Osteocyte (in vitro differentiated cells): Measurements from ENCODE around the gene ENPP1. TPM values are rescaled to one million over a fixed set of nuclear protein-coding genes. Genes with fewer than 3 reads are reported as not detected.

Experiments used
- DNase-seq: peaks from one replicate; pipeline ENCODE4 v3.0.0; 2021; ENCODE audit warnings: mixed read lengths; ENCODE audit not compliant: unreplicated experiment; ENCODE audit errors: extremely low spot score
- H3K27ac Mint-ChIP-seq: one replicate; pipeline ENCODE4 v1.8.0; 2021; ENCODE audit warnings: mild to moderate bottlenecking, mixed read lengths; ENCODE audit not compliant: unreplicated experiment
- H3K27me3 Mint-ChIP-seq: one replicate; pipeline ENCODE4 v1.8.0; 2021; ENCODE audit warnings: mixed read lengths; ENCODE audit not compliant: unreplicated experiment
- H3K36me3 Mint-ChIP-seq: one replicate; pipeline ENCODE4 v1.8.0; 2021; ENCODE audit warnings: mixed read lengths; ENCODE audit not compliant: unreplicated experiment
- H3K4me1 Mint-ChIP-seq: one replicate; pipeline ENCODE4 v1.8.0; 2021; ENCODE audit warnings: mixed read lengths; ENCODE audit not compliant: unreplicated experiment
- H3K4me3 Mint-ChIP-seq: one replicate; pipeline ENCODE4 v1.8.0; 2021; ENCODE audit warnings: mild to moderate bottlenecking, moderate library complexity, mixed read lengths; ENCODE audit not compliant: unreplicated experiment
- H3K9me3 Mint-ChIP-seq: one replicate; pipeline ENCODE4 v1.8.0; 2021; ENCODE audit warnings: mixed read lengths; ENCODE audit not compliant: unreplicated experiment
- total RNA-seq: library from RNA; stranded (reverse); gene quantifications from 2 replicates; pipeline ENCODE4 v1.2.1, GENCODE V29; 2021
- TF ChIP-seq, protein P1 (sequence below): fragments of 200-600 bp; sonication (generic); IDR thresholded peaks from 2 replicates; pipeline ENCODE4 v1.5.0; 2021; ENCODE audit warnings: antibody characterized with exemption, mild to moderate bottlenecking, moderate library complexity

The ENPP1 gene
- total RNA-seq, 1 donor from 2014 or later, result 22.4 TPM

DNA sequence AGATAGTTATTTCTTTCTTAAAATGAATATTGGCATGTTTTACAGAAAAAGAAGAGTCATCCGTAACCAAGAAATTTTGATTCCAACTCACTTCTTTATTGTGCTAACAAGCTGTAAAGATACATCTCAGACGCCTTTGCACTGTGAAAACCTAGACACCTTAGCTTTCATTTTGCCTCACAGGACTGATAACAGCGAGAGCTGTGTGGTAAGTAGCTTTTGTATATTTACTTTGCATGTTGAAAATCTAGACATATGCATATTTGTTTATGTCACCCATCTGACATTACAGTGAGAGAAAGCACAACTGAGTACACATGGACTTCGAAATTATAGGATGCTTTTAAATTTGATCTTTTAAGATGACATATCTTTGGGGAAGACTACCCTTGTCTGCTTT, 78.7 kb downstream of the ENPP1 start:
- DNase-seq, result no peak
- Mint-ChIP-seq H3K9me3 (no peaks in the 10 kb centered on the region), H3K4me1 (no peaks in the 10 kb centered on the region), H3K27ac (no peak overlapping the region), H3K4me3 (no peak overlapping the region), H3K36me3 (peaks cover 35% of the 10 kb centered on the region), H3K27me3 (no peaks in the 10 kb centered on the region)
- TF ChIP-seq, protein P1, sequence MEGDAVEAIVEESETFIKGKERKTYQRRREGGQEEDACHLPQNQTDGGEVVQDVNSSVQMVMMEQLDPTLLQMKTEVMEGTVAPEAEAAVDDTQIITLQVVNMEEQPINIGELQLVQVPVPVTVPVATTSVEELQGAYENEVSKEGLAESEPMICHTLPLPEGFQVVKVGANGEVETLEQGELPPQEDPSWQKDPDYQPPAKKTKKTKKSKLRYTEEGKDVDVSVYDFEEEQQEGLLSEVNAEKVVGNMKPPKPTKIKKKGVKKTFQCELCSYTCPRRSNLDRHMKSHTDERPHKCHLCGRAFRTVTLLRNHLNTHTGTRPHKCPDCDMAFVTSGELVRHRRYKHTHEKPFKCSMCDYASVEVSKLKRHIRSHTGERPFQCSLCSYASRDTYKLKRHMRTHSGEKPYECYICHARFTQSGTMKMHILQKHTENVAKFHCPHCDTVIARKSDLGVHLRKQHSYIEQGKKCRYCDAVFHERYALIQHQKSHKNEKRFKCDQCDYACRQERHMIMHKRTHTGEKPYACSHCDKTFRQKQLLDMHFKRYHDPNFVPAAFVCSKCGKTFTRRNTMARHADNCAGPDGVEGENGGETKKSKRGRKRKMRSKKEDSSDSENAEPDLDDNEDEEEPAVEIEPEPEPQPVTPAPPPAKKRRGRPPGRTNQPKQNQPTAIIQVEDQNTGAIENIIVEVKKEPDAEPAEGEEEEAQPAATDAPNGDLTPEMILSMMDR, result no peak

- H3K4me1 Mint-ChIP-seq, result peaks cover 6% of the 10 kb centered on the region
- no peak overlapping the region for H3K4me3 Mint-ChIP-seq
- TF ChIP-seq, protein P1, result no peak
- H3K9me3 Mint-ChIP-seq, result no peaks in the 10 kb centered on the region
- H3K27me3 Mint-ChIP-seq, result no peaks in the 10 kb centered on the region
- DNase-seq, result no peak
- H3K27ac Mint-ChIP-seq, result no peak overlapping the region
- peaks cover 34% of the 10 kb centered on the region for H3K36me3 Mint-ChIP-seq
Measured at GRCh38 chr6:131890091-131890490, 82.3 kb downstream of the ENPP1 start.

GRCh38 chr6:131893198-131893597, 85.4 kb downstream of the ENPP1 start:
- DNase-seq, result no peak
- TF ChIP-seq, protein P1, result no peak
- Mint-ChIP-seq H3K27me3 (no peaks in the 10 kb centered on the region), H3K4me3 (no peak overlapping the region), H3K36me3 (peaks cover 20% of the 10 kb centered on the region), H3K9me3 (peaks cover 7% of the 10 kb centered on the region), H3K27ac (no peak overlapping the region), H3K4me1 (peaks cover 6% of the 10 kb centered on the region)

DNA sequence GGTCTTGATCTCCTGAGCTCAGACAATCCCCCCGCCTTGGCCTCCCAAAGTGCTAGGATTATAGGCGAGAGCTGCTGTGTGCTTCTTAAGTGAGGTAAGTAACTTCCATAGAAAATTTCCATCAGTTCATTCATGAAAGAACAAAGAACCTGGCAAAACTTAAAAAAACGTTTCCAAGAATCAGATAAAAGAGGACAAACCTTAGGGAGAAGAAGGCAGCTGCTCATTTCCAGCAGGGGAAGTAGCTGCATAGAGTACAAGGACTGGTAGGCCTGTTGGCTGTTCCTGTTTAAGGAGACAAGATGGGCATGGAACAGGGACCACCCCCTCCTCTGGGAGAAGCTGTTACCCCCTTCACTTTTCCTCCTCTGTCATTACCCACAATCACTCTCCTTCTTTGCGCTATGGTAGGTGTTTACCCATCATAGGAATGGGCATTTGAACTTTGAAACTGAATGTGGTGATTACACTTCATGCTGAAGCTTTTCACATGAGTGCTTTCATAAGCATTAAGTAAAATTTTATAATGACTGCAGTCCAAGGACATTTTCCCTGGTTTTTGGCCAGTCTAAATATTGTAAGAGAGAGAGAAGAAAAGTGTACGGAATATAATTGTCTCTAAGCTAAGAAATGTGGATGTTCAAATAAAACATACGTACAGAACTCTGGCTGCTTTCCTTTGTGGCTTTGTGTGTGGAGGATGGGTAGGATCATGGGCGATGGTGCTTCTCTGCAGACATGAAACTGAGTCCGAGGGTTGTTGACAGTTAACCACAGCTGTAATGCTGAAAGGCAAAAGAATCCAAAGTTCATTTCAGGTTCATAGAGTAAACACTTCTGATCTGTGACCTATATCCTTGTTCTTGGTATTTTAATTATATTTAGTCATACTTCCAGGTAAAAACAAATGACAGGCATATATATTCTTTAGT, 86.9 kb downstream of the ENPP1 start:
- Mint-ChIP-seq H3K27me3 (no peaks in the 10 kb centered on the region), H3K4me1 (peaks cover 6% of the 10 kb centered on the region), H3K27ac (no peak overlapping the region), H3K9me3 (peaks cover 9% of the 10 kb centered on the region), H3K36me3 (peaks cover 11% of the 10 kb centered on the region), H3K4me3 (no peak overlapping the region)
- TF ChIP-seq, protein P1, result no peak
- DNase-seq, result no peak

DNA sequence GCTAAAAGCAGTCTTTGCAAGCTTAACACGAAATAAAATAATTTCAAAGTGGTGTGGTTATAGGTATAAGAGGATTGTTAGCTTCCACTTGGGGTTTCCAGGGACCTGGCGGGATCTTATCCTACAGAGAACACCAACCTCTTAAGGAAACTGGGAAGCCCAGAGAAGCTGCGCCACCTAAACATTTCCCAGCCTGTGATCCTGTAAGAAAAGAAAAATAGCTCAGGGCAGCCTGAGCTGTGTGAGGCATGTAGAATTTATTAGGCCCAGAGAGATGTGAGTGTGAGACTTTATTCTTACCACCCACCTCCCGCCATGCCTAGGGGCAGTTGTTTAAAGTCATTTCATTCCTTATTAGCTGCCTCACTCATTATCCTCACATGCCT, 89.2 kb downstream of the ENPP1 start:
- DNase-seq, result no peak
- TF ChIP-seq, protein P1, result no peak
- peaks cover 6% of the 10 kb centered on the region for H3K4me1 Mint-ChIP-seq
- H3K9me3 Mint-ChIP-seq, result peaks cover 9% of the 10 kb centered on the region
- no peak overlapping the region for H3K27ac Mint-ChIP-seq
- H3K27me3 Mint-ChIP-seq, result peaks cover 11% of the 10 kb centered on the region
- peaks cover 3% of the 10 kb centered on the region for H3K36me3 Mint-ChIP-seq
- no peak overlapping the region for H3K4me3 Mint-ChIP-seq
